MCF 10A (cell line): Measurements from ENCODE around the gene PLEKHG1. TPM values are rescaled to one million over a fixed set of nuclear protein-coding genes. Genes with fewer than 3 reads are reported as not detected.

Source experiments
- Bru-seq: library from RNA; stranded (reverse); fragments of 400-500 nt; gene quantifications from one replicate; lab custom pipeline; 2021; lab: Mats Ljungman, UMichigan
- BruChase-seq, 2 experiments: library from RNA; stranded (reverse); fragments of 400-500 nt; gene quantifications; one replicate each; lab custom pipeline; 2021; lab: Mats Ljungman, UMichigan
- BruUV-seq: library from RNA; stranded (reverse); fragments of 400-500 nt; replicated peaks from 2 replicates; lab custom pipeline; 2021; lab: Mats Ljungman, UMichigan
- CTCF ChIA-PET: fragments of 300-600 bp; sonication (Branson Sonifier 250); formaldehyde crosslinking; extraction: SDS; loops from one replicate; lab custom pipeline; 2021; ENCODE audit warnings: antibody characterized with exemption, inconsistent platforms; lab: Yijun Ruan, JAX
- POLR2A ChIA-PET: fragments of 300-600, 350-650 bp; sonication (Branson Sonifier 250); formaldehyde crosslinking; extraction: SDS; loops from one replicate; lab custom pipeline; 2020; ENCODE audit warnings: antibody characterized with exemption, inconsistent platforms; lab: Yijun Ruan, JAX
- DNase-seq: peaks from one replicate; pipeline ENCODE4 v3.0.0-alpha.2; 2018; ENCODE audit not compliant: unreplicated experiment
- H3K27ac Mint-ChIP-seq: one replicate; pipeline ENCODE4 v1.8.0; 2022; ENCODE audit warnings: mild to moderate bottlenecking, low read depth, mixed read lengths; ENCODE audit not compliant: unreplicated experiment
- H3K27me3 Mint-ChIP-seq: one replicate; pipeline ENCODE4 v1.8.0; 2022; ENCODE audit warnings: mixed read lengths; ENCODE audit not compliant: insufficient read depth, unreplicated experiment
- H3K36me3 Mint-ChIP-seq: one replicate; pipeline ENCODE4 v1.8.0; 2022; ENCODE audit warnings: mild to moderate bottlenecking, moderate library complexity, mixed read lengths; ENCODE audit not compliant: insufficient read depth, unreplicated experiment
- H3K4me1 Mint-ChIP-seq: one replicate; pipeline ENCODE4 v1.8.0; 2022; ENCODE audit warnings: mixed read lengths; ENCODE audit not compliant: insufficient read depth, unreplicated experiment
- H3K4me3 Mint-ChIP-seq: one replicate; pipeline ENCODE4 v1.8.0; 2022; ENCODE audit warnings: mild to moderate bottlenecking, moderate library complexity, mixed read lengths; ENCODE audit not compliant: unreplicated experiment
- H3K9me3 Mint-ChIP-seq: one replicate; pipeline ENCODE4 v1.8.0; 2022; ENCODE audit warnings: mixed read lengths; ENCODE audit not compliant: unreplicated experiment
- CTCF ChIP-seq: fragments of 200-600 bp; IDR thresholded peaks from one replicate; pipeline ENCODE4 v1.8.0; 2022; ENCODE audit warnings: antibody characterized with exemption, mild to moderate bottlenecking; ENCODE audit not compliant: unreplicated experiment
- intact Hi-C: fragments of 100-400 bp; cut with micrococcal nuclease; formaldehyde crosslinking; loops from 2 replicates; pipeline ENCODE4 v1.14.1; 2022
- long read RNA-seq: library from polyadenylated mRNA; stranded (forward); transcript quantifications from one replicate; pipeline ENCODE4 v2.0.0, GENCODE V29; 2022
- total RNA-seq: library from RNA; stranded (reverse); gene quantifications from 2 replicates; pipeline ENCODE4 v1.2.3, GENCODE V29; 2022

PLEKHG1 gene
- total RNA-seq = 11.6 and 16.8 TPM in 2 replicates
- Bru-seq, nascent RNA = percentile 59 among the genes with signal in this experiment
- BruChase-seq, experiment 1, labeled RNA remaining after a 6-hour chase = percentile 48 among the genes with signal in this experiment
- BruChase-seq, experiment 2, labeled RNA remaining after a 2-hour chase = percentile 51 among the genes with signal in this experiment
- long read RNA-seq, partial matches to known transcripts = 2 of 11 reads
- long read RNA-seq, other reads (novel, unspliced or antisense) = 9 of 11 reads

GRCh38 chr6:150599199-150600009 is at the start of gene PLEKHG1:
Gene PLEKHG1 (plus strand): TSS chr6:150599885. CDS start chr6:150733682, 133,797 bp downstream.
- Mint-ChIP-seq H3K27me3 (no peaks in the 10 kb centered on the region), H3K9me3 (no peaks in the 10 kb centered on the region), H3K4me1 (no peaks in the 10 kb centered on the region), H3K4me3 (peak within 1 kb of the TSS; percentile 85), H3K27ac (no peak within 1 kb of the TSS), H3K36me3 (no peaks in the 10 kb centered on the region)
- ChIA-PET CTCF (interaction anchor here (0.6 to 3.6 kb wide), 5 partner anchors 11 to 488 kb away, joined by 3 to 21 read pairs (median 4); no protein-coding TSS in a partner anchor), POLR2A (interaction anchor here (0.5 to 3.9 kb wide), 7 partner anchors 9 to 709 kb away, joined by 3 to 32 read pairs (median 3); no protein-coding TSS in a partner anchor)
- peak; percentile 57 for DNase-seq
- TF ChIP-seq CTCF = no peak
- intact Hi-C loops = loop anchor here (1.0 kb wide), 2 partner anchors 181 to 216 kb away; no protein-coding TSS in a partner anchor
- BruUV-seq = no TSS peak

DNA sequence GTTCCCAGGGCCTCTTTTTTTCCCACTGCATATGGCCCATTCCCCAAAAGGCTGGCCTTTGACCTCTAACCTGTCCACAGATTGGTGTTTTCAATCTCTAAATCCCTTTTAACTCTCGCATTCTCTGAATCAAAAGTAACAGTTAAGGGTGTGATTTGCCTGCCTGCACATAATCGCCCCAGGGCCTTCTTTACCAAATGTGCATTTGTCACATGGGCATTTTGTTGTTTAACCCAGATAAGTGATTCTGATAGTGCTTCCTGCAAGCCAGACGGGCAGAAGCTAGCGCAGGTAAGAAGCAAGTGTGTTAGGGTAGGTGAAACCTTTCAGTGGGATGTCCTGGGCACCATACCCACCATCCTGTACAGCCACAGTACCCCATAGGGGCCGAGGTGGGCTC is 49.4 kb upstream of the PLEKHG1 start:
- TF ChIP-seq CTCF = no peak
- no peak overlapping the region for H3K4me3 Mint-ChIP-seq
- no TSS peak for BruUV-seq
- H3K27ac Mint-ChIP-seq = no peak overlapping the region
- no peaks in the 10 kb centered on the region for H3K9me3 Mint-ChIP-seq
- H3K27me3 Mint-ChIP-seq = peaks cover 27% of the 10 kb centered on the region
- no peaks in the 10 kb centered on the region for H3K4me1 Mint-ChIP-seq
- intact Hi-C loops = no loop called here
- CTCF ChIA-PET = no interaction called here
- no peaks in the 10 kb centered on the region for H3K36me3 Mint-ChIP-seq
- POLR2A ChIA-PET = interaction anchor here (0.7 kb wide), 1 partner anchor 19 kb away, joined by 3 read pairs; no protein-coding TSS in a partner anchor
- no peak for DNase-seq

GRCh38 chr6:150557043-150557599 is 42.6 kb upstream of the PLEKHG1 start:
- BruUV-seq = no TSS peak
- no peak overlapping the region for H3K27ac Mint-ChIP-seq
- intact Hi-C loops = no loop called here
- H3K4me1 Mint-ChIP-seq = peaks cover 10% of the 10 kb centered on the region
- H3K27me3 Mint-ChIP-seq = no peaks in the 10 kb centered on the region
- no peak for DNase-seq
- ChIA-PET CTCF (no interaction called here), POLR2A (interaction anchor here (0.6 to 1.0 kb wide), 2 partner anchors 13 to 495 kb away, joined by 3 read pairs; no protein-coding TSS in a partner anchor)
- no peak for TF ChIP-seq CTCF
- no peaks in the 10 kb centered on the region for H3K36me3 Mint-ChIP-seq
- H3K4me3 Mint-ChIP-seq = no peak overlapping the region
- H3K9me3 Mint-ChIP-seq = no peaks in the 10 kb centered on the region
